Smooth muscle cell of the coronary artery (primary cell): Measurements from ENCODE around the gene MAGEB6. TPM values are rescaled to one million over a fixed set of nuclear protein-coding genes. Genes with fewer than 3 reads are reported as not detected.

ENCODE experiments used
- total RNA-seq: library from RNA; depleted of rRNA; stranded (reverse); fragments of >200 nt; gene quantifications from 2 replicates; pipeline ENCODE4 v1.2.3, GENCODE V29; 2014; ENCODE audit warnings: low replicate concordance

The MAGEB6 gene, protein sequence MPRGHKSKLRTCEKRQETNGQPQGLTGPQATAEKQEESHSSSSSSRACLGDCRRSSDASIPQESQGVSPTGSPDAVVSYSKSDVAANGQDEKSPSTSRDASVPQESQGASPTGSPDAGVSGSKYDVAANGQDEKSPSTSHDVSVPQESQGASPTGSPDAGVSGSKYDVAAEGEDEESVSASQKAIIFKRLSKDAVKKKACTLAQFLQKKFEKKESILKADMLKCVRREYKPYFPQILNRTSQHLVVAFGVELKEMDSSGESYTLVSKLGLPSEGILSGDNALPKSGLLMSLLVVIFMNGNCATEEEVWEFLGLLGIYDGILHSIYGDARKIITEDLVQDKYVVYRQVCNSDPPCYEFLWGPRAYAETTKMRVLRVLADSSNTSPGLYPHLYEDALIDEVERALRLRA
- total RNA-seq: not detected in 2 replicates

DNA sequence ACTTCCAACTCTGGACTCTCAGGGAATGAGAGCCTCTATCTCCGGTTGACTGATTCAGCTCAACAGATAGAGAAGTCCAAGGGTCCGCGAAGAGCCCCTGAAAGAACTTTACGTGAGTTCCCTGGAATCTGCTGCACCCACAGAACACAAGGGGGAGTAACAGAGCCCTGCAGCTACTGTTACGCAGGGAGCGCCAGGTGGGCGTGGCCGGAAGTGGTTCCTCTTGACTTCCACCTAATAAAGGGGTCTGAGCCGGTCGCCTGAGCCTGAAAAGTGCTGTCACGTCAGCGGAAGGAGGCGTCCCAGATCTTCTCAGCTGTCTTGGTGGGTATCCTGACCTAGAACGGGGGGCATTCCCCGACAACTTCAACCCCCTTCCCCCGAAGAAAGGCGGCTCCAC is at the start of gene MAGEB6:
Gene MAGEB6, plus strand, starts transcription at position 237 of the 400 bp plus-strand sequence. CDS start 1,407 bp downstream, outside the sequence.

DNA sequence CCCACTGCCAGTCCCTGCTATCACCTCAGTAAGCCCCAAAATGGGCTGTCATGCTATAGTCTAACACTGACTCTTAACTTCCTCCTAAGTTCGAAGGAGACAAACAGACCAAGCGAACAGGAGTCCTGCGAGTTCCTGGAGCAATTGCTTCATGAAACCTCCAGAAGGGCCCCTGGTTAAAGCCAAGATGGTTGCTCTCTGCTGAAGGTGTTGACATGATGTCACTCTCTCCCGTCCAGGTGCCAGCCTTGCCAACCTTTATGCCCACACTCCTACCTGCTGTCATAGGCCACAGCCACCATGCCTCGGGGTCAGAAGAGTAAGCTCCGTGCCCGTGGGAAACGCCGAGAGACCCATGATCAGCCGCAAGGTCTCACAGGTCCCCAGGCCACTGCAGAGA is 31.9 kb upstream of the MAGEB6 start, which contains the start of gene MAGEB6B:
Gene MAGEB6B, plus strand, starts transcription at position 301 of the 400 bp plus-strand sequence. Its CDS starts 0 bp downstream, at position 301.

DNA sequence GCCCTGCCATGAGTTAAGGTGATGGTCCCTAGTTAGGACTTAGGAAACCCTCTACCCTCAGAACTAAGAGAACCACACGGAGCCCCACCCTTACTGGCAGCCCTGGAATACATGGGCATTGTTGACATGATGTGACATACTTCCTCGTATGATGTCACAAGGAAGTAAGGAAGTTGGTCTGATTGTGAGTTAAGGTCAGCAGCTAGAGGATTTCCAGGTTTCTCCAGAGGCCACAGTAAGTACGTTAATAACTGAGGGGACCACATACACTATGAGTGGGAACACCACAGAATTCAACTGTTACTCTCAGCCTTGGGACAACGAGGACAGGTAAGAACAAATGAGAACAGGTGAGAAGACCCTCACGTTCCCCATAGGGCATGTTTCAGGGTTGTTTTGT is 23.6 kb downstream of the MAGEB6 start, which contains the start of gene MAGEB5:
Gene MAGEB5, plus strand, starts transcription at position 301 of the 400 bp plus-strand sequence. CDS start 1,133 bp downstream, outside the sequence.

Other genes with a start within 250 kb of the MAGEB6 start
- gene MAGEB18, start 54.1 kb upstream of the MAGEB6 start, total RNA-seq: not detected in 2 replicates
- gene MAGEB6B, start 31.8 kb upstream of the MAGEB6 start, total RNA-seq: not detected in 2 replicates
- gene MAGEB5, start 23.7 kb downstream of the MAGEB6 start, total RNA-seq: not detected in 2 replicates